GM12892 (cell line): ENCODE measurements around the gene ZP4.

Source experiments
- POLR2A ChIP-seq: IDR thresholded peaks from 2 replicates; pipeline ENCODE4 v1.6.1; 2011; ENCODE audit warnings: low read depth, low read length, control low read depth
- POLR2AphosphoS5 ChIP-seq: IDR thresholded peaks from 2 replicates; pipeline ENCODE4 v1.6.1; 2011; ENCODE audit warnings: low read depth, low read length, control low read depth
- TAF1 ChIP-seq: IDR thresholded peaks from 2 replicates; pipeline ENCODE4 v1.6.1; 2011; ENCODE audit warnings: low read depth, mild to moderate bottlenecking, control low read depth, low read length, borderline replicate concordance

- TF ChIP-seq POLR2AphosphoS5 (no peak), POLR2A (no peak), TAF1 (no peak)
Observed at GRCh38 chr1:237931581-237931980, 40.9 kb upstream of the ZP4 start.
